ENCODE data around the gene FLACC1.

GRCh38 chr2:201378496-201379397 is 21.6 kb upstream of the FLACC1 start:
- no peak for TF ChIP-seq CREB5 (CRISPR knock-in tag; IDR thresholded peaks at IDR 0.05; ENCODE audit: low read depth)
- no peak for TF ChIP-seq ZNF565 (CRISPR knock-in tag; conservative IDR thresholded peaks at IDR 0.05; ENCODE audit: low read depth)
- TF ChIP-seq OSR1 (CRISPR knock-in tag; IDR thresholded peaks at IDR 0.05): no peak
- no peak for TF ChIP-seq ZFP30 (CRISPR knock-in tag; IDR thresholded peaks at IDR 0.05)
- TF ChIP-seq TOX (CRISPR knock-in tag; IDR thresholded peaks at IDR 0.05; ENCODE audit: borderline replicate concordance): peak; percentile 80
- no peak for TF ChIP-seq POU6F1 (CRISPR knock-in tag; IDR thresholded peaks at IDR 0.05; ENCODE audit: borderline replicate concordance, low read depth)

All from SK-N-SH treated with all-trans-retinoic acid at 6 μM for 48 hours (cell line).